NK-92 treated with Interleukin-12 subunit alpha and Interleukin-12 subunit beta, amount 100 ng/mL, for 24 hours (cell line): ENCODE measurements around the gene GLP1R.
A peak's percentile ranks its signal among the peaks of the same experiment; 100 is the strongest.

Source experiments
- DNase-seq: peaks from one replicate; lab custom pipeline; 2025; lab: John Stamatoyannopoulos, UW

GLP1R gene

GRCh38 chr6:39044181-39044580 is 4.4 kb upstream of the GLP1R start:
- DNase-seq: no peak

GRCh38 chr6:39047434-39048327 is 900 bp upstream of the GLP1R start:
- DNase-seq: no peak

GRCh38 chr6:39049575-39050283 is 1.1 kb downstream of the GLP1R start:
- DNase-seq: no peak

GRCh38 chr6:39050453-39051112 is 2.0 kb downstream of the GLP1R start:
- DNase-seq: peak; percentile 54

- DNase-seq: peak; percentile 57
These were observed 3.0 kb downstream of the GLP1R start for GRCh38 chr6:39051399-39052122.

- no peak for DNase-seq
These were observed 4.5 kb downstream of the GLP1R start for GRCh38 chr6:39053016-39053624.

- DNase-seq: no peak
These were observed 5.4 kb downstream of the GLP1R start for GRCh38 chr6:39053854-39054576.

GRCh38 chr6:39054577-39055142 is 6.1 kb downstream of the GLP1R start:
- no peak for DNase-seq

- DNase-seq: no peak
These were observed 7.1 kb downstream of the GLP1R start for GRCh38 chr6:39055661-39056060.

GRCh38 chr6:39056191-39056590 is 7.6 kb downstream of the GLP1R start:
- no peak for DNase-seq

GRCh38 chr6:39056681-39057080 is 8.1 kb downstream of the GLP1R start:
- no peak for DNase-seq

- DNase-seq: peak; percentile 33
These were observed 8.9 kb downstream of the GLP1R start for GRCh38 chr6:39057251-39058155.

GRCh38 chr6:39058471-39059147 is 10.0 kb downstream of the GLP1R start:
- no peak for DNase-seq

- no peak for DNase-seq
These were observed 11.1 kb downstream of the GLP1R start for GRCh38 chr6:39059496-39060310.

GRCh38 chr6:39060467-39061160 is 12.0 kb downstream of the GLP1R start:
- DNase-seq: no peak

GRCh38 chr6:39061182-39061581 is 12.6 kb downstream of the GLP1R start:
- no peak for DNase-seq

- DNase-seq: no peak
These were observed 13.0 kb downstream of the GLP1R start for GRCh38 chr6:39061588-39061987.
